ELF-1 (cell line): Measurements from ENCODE around the gene TUBA3E.
"Not testable (repeated sequence)": the region's sequence is repeated elsewhere in the genome, so short reads cannot be mapped to it uniquely, and the experiment has no call there.

Source experiments
- DNase-seq: peaks from one replicate; pipeline ENCODE4 v3.0.0-alpha.2; 2016; ENCODE audit warnings: low read depth, low spot score

TUBA3E gene

DNA sequence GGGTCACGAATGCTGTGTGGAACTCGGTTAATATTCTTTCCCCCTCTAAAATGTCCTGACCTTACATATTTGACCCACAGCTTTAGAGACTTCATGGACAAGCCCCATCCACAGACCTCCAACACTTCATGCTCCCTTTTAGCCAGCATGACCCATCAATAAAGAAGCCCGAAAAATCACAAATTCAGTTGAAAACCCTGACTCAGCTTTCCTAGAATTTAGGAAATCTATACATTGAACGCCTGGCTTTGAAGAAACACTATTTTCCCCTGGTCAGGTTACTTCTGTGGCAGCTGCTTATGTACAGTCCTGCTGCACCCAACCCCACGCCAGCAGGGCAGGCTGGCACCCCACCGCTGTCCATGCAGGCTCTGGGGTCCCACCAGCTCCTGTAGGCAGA lies 6.9 kb downstream of the TUBA3E start:
- not testable (repeated sequence) for DNase-seq

DNA sequence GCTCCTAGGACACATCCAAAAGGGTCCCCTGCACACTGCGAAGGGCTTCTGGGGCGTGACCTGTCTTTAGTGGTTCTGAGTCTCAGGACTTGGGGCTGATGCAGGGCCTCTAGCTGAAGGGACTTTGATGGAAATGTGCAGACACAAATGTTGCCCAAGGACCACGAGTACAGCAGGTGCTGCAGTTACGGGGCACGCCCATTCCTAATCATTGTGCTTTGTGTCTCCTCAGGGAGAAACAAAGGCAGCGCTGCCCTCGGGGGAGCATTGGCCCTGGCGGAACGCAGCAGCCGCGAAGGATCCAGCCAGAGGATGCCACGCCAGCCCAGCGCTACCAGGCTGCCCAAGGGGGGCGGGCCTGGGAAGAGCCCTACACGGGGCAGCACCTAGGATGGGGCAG lies 8.0 kb downstream of the TUBA3E start:
- no peak for DNase-seq

DNA sequence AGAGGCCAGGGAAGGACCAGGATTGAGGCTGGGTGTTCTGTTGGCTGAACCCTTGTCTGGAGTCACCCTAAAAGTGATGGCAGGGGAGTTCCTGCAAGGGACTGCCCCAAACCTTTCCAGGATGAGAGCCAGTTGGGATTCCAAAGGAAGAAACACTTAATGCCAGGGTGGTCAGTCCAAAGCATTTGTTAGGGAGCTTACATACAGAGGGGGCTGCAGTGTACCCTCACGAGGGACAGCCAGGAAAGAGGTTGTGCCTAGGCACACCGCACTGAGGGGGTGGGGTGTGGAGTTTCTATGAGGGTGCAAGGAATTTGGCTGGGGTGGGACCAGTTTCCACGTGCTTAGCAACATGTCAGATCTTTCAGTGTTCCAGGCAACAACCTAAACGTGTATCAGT lies 9.3 kb downstream of the TUBA3E start:
- not testable (repeated sequence) for DNase-seq

DNA sequence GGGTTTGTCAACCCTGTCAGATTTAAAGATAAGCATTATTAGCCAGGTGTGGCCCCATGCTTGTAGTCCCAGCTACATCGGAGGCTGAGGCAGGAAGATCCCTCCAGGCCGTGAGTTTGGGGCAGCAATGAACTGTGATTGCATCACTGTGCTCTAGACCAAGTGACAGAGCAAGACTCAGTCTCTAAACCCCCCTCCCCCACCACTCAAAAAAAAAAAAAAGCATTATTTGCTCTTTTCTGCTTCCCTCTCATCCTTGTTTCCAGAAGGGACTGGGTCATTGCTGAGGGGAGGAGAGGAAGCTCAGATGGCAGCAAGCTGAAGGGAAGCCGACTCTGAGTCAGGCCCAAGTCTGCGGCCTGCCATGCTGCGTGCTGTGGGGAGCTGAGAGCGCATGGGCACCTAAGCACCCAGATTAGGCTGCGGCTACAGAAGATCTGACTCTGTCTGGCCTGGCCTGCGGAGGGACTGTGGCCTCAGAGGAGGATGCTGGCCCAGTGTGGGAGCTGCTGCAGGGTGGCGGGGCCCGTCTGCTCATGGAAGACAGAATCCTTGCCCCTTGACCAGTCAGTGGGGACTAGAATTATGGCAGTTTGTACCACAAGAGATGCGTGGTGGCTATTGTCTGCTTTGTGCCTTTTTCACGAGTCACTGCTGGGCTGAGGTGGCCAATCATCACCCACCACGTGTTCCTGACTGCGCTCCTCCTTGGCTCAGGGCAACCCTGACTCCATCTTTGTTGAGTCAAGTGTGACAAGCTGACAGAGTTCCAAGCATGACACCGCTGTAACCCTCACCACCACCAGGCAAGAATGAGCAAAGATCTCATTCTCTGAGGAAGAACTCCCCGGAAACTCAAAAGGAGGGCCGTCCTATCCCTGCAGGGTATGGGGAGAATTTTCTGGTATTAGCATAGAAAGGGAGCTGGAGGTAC lies 10.1 kb downstream of the TUBA3E start:
- peak; percentile 18 for DNase-seq

DNA sequence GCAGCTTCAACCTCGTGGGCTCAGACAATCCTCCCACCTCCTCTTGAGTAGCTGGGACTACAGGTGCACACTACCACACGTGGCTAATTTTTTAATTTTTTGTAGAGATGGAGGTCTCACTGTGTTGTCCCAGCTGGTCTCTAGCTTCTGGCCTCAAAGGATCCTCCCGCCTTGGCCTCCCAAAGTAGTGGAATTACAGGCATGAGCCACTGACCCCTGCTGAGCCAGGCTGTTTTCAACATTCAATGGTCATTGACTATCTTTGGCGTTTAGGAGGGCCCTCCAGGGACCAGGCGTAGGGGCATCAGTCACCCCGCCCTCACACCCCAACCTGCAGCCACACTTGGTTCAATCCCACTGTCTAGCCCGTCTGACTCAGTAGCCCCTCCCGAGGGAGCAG lies 11.0 kb downstream of the TUBA3E start:
- DNase-seq: no peak

DNA sequence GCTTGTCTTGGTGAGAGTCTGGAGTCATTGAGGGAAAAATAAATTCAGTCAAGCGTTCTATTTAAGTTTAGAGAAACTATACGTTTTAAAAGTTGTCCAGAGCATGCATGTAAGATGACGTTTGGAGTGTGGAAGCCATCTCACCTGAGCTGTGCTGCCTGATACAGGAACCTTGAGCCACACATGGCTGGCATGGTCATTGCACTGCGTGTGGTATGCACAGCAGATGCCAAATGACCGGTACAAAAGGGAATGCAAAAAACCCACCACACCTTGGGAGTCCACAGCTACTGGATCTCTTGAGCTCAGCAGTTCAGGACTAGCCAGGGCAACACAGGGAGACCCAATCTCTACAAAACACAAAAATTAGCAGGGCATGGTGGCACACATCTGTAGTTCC lies 11.8 kb downstream of the TUBA3E start:
- no peak for DNase-seq

DNA sequence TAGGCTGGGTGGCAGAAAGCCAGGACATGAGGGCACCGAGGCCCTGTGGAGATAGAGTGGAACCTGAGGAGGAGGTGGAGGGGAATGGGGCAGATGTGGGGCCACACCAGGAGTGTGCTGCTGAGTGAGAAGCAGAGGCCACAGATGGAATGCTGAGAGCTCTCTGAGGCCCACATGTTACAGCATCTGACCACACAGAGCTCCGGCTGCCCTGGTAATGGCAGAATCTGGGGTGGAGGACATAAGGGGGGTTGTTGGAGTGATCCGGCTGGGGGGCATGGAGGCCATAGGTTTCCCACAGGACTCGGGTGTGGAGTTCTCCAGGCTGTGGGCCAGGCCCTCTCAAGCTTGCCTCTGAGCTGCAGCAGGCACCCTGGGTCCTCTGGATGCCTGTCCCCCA lies 12.3 kb downstream of the TUBA3E start:
- no peak for DNase-seq

DNA sequence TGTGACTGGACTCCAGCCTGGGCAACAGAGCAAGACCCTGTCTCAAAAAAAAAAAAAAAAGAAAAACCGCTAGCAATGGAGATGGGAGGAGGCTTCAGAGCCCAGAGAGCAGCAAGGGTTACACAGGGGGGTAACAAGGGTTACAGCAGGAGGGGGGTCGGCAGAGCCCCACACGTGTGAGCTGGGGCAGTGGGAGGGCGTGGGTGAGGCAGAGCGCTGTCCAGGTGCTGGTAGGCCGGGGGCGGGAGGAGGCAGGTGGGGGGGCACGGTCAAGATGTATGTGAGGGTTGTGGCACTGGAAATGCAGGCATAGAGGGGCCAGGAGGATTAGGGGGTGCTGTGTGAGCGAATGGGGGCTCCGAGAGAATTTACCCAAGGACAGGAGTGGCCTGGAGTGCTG lies 12.8 kb downstream of the TUBA3E start:
- no peak for DNase-seq

DNA sequence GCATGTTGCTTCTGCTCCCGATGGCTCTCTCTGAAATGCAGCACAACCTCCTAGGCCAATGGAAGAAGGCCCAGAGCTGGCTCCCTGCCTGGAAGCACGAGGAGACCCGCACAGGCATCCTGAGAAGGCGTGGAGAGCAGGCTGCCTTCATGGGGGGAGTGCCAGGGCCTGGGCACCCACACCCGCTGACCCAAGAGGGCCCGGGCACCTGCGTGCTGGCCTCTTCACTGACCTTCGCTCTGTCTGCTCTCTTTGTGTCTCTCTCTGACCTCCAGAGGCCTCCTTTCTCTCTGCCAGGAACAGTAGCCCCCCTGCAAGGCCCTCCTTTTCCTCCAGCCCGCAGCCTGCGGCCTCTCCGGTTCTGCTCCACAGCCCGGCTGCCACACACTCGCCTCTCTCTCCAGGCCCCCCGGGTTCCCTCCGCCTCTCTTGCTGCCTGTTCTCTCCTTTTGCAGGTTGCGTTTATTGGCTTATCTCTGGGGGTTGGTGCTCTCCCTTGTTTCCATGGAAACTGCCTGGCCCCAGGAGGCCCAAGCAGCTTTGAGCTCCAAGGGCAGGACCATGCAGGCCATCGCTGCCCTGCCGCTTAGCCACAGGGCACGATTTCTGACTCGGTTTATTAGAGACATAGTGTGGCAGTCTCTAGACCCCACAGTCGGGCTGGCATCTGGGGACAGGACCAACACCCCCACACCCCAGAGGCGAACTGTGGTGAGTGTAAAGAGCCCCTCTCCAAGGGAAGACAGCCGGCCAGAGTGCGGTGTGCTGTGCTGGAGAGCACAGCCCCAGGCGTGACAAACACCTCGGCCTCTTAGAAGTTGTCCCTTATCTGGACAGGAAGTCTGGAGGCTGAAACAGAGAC lies 14.5 kb downstream of the TUBA3E start:
- peak; percentile 45 for DNase-seq

DNA sequence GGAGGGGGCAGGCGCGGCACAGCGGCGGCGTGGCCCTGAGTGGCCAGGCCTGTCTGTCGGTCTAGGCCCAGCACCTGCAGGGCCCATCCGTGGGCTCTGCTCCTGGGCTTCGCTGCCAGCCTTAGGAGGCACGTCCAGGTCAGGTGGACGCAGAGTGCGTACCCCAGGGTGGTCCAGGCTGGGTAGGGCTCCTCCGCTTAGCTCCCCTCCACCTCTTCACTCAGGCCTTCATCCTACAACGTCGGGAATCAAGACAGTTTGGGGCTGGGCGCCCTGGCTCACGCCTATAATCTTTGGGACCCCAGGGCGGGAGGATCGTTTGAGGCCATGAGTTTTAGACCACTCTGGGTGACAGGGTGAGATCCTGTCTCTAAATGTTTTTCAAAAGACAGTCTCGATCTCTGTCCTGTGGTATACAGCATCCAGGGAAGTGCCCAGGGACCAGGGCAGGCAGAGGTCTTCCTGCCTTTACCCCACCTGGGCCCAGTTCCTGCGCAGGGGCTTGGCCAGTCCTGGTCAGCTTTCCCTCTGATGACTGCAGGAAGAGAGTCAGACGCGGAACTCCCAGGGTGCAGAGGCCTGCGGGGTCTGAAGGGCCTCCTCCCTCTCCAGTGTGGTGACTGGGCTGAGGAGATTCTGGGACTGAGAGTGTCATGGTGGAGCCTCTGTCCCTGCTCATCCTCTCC lies 15.3 kb downstream of the TUBA3E start:
- DNase-seq: peak; percentile 19

DNA sequence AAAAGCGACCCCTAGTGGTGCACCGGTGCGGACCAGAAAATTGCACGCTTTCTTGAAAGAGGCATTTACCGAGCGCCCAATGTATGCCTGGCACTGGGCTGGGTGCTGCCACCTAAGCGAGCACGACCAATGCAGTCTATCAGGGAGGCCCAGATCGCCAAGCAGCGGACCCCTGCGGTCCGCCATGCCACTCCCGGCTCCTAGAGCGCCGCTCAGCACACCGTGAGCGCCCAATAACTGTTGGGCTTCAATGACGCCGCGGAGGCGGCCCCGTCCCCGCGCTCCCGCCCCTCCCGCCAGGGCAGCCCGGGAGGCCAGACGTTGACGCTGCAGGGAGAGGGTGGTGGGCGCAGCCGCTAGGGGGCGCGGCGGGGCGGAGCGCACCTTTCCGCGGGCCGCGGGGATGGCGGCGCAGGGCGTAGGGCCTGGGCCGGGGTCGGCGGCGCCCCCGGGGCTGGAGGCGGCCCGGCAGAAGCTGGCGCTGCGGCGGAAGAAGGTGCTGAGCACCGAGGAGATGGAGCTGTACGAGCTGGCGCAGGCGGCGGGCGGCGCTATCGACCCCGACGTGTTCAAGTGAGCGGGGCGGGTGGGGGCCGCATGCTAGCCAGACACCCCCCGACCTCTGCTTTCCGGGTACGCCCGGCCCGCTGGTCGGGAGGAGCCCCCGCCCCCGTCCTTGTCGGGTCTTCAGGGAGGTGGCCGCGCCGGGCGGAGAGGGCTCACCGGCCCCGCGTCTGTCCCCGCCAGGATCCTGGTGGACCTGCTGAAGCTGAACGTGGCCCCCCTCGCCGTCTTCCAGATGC lies 16.2 kb downstream of the TUBA3E start, which contains the start of gene MZT2B:
MZT2B (plus strand) TSS at position 383 of the 803 bp plus-strand sequence; CDS start at position 404, 21 bp downstream.
- peak; percentile 91 for DNase-seq

DNA sequence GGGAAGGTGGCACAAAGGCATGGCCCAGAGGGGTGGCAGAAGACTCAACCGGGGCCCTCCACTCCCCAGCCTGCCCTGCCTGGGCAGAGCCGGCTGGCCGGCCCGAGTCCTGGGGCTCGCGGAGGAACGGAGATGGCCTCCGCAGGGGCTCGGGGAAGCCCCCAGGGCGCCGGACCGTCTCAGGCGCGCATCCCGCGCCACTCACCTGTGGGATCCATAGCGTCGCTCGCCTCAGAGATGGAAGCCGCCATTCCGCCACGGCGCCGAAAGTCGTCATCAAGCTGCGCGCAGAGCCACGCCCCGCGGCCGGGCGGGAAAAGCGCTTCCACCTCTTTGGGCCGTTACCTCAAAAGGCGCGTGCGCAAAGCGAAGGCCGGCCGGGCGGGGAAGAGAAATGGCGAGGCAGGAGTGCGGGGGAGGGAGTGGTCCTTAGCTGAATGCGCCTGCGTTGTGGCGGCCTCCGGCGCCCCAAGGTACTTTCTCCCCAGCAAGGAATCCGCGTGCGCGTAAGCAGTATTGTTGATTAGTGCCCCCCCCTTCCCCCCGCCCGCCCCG lies 16.8 kb downstream of the TUBA3E start, which contains the start of gene SMPD4:
SMPD4 (minus strand) TSS at position 278 of the 555 bp plus-strand sequence. CDS start 5,010 bp downstream, outside the sequence.
- DNase-seq: peak; percentile 96

DNA sequence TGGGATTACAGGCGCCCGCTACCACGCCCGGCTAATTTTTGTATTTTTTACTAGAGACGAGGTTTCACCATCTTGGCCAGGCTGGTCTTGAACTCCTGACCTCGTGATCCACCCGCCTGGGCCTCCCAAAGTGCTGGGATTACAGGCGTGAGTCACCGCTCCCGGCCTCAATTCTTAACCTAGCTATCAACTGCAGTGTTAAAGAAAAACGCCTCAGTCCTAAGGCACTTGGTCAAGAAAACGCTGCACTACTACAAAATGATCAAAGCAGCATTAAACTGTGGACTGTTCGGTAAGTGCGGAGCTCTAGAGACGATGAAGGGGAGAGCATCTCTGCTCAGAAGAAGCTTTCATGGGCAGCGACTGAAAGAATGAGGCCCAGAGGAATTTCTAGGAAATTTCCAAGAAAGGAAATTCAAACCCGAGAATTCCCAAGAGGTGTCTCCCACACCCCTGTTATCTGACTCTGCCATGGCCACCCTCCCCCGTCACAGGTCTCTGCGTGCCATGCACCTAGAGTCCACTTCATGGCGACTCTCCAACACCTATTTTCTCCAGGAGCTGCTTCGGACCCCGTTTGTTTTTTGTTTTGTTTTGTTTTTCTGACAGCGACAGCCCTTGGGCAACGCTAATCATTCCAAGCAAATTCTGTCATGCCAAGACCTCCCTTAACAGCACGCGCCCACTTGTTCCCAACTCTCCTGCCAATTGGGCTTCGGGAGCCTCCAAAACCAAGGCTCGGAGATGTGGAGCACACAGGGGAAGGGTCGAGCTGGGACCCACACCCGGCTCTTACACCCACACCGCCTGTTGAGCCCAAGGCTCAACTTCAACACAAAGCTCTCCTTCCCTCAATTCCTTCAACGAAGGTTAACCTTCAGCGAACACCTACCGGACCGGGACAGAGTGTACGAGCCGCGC lies 17.6 kb downstream of the TUBA3E start:
- DNase-seq: peak; percentile 18

DNA sequence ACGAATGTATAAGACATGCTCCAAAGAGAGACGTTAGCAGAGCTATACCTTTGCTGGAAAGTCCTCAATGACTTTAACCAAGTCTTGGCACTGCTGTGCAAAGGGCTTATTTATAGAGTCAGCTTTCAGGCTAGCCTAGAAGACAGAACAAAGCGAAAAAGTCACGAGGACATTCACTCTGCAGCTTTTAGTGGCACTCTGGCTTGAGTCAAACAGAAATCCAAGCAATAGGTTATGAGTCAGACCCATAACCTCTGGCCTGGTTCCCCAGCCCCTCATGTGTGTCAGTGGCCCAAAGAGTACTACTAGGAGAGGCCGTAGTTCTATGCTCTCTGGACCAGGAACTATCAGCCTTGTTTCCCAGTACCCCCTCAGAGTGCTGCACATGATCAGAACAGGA lies 23.4 kb downstream of the TUBA3E start:
- not testable (repeated sequence) for DNase-seq

DNA sequence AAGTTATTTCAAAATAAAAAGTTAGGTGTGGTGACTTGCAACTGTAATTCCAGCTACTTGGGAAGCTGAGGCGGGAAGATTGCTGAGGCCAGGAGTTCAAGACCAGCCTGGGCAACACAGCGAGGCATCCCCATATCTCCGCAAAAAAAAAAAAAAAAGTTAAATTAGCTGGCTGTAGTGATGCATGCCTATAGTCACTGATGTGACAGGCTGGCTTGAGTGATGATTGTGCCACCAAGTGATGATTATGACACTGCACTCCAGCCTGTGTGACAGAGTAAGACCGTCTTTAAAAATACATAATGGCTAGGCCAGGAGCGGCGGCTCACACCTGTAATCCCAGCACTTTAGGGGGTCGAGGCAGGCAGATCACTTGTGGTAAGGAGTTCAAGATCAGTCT lies 28.3 kb downstream of the TUBA3E start:
- DNase-seq: no peak

DNA sequence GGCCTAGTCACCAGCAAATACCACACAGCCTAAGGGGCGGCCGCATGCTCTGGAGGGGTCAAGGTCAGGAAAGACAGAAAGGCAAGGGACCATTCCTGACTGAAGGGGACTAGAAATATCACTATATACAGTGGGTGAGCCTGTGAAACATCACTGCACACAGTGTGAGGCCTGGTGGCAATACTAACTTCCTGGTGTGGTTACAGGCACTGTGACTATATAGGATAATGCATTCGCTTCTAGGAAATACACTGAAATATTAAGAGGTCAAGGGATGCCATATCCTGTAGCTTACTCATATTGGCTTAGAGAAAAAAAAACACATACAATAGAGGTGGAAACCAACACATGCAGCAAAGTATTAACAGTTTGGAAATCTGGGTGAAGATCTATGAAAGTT lies 29.1 kb downstream of the TUBA3E start:
- DNase-seq: not testable (repeated sequence)

DNA sequence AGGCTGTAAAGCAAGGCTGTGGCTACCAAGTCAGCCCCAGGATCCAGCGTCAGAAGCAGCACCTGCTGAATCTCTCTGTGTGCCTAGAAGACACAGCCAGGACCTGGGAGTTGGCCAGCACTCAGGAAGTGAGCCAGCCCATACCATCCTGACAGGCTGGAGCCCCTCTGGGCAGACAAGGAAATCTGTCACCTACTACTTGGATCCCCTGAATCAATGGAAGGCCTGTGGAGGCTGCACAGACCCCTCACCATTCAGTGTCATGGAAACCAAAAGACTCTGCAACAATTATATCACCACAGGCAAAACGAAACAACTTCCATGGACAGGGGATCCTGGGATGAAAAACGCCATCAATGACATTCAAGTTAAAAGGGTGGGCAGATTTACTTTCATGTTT lies 31.6 kb downstream of the TUBA3E start:
- not testable (repeated sequence) for DNase-seq

DNA sequence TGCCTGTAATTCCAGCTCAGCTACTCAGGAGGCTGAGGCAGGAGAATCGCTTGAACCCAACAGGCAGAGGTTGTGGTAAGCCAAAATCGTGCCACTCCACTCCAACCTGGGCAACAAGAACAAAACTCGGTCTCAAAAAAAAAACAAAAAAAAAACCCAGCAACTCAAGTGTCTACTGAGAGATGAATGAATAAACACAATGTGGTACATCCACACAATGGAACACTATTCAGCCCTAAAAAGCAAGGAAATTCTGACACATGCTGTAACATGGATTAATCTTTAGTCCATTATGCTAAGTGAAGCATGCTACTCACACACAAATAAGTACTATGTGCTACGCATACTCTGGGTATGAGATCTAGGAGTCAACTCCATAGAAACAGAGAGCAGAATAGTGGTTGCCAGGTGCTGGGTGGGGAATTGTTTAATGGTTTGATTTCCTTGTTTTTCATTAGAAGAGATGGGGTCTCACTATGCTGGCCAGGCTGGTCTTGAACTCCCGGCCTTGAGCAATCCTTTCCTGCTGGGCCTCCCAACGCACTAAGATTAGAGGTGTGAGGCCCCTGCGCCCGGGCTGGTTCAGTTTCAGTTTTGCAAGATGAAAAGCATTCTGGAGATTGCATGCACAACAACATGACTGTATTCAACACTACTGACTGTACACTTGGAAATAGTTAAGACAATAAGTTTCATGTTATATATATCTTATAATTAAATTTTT lies 32.8 kb downstream of the TUBA3E start:
- DNase-seq: no peak

DNA sequence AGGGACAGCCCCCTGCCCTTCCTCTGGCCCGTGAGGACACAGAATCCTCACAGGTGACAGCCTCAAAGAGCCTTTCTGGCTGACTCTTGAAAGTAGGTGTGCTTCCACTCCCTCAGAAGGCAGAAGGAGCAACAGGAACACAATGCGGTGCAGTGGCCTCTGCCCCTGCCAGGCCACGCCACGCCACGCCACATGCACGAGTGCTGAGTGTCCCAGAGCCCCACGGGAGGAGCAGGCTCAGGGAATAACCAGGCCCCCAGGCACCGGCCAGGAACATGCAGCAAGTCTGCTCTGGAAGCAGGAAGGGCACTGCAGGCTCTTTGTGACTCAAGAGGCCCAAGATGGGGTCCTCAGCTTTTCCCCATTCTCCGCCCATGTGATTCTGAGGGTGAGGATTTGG lies 35.3 kb downstream of the TUBA3E start:
- DNase-seq: no peak
